Psoas muscle (tissue), 8 donors: ENCODE results near the gene ZNF236. TPM values are rescaled to one million over a fixed set of nuclear protein-coding genes. Genes with fewer than 3 reads are reported as not detected.

Experiments used
- ATAC-seq, 4 donors: fragments of 200-7000 bp; cut with Tn5 transposase; one replicate each; pipeline ENCODE4 v1.9.1; 2020; ENCODE audit warnings: moderate library complexity in 3 of 4, mild to moderate bottlenecking in 2 of 4
- DNase-seq, 2 donors: peaks; one replicate each; pipeline ENCODE4 v3.0.0-alpha.2; 2020
- H3K27ac ChIP-seq: fragments of 200-600 bp; one replicate; pipeline ENCODE4 v1.8.0; 2022
- H3K27me3 ChIP-seq, 3 donors: fragments of 200-600 bp in 1 of 3; one replicate each; pipeline versions ENCODE4 v1.6.1 to v1.8.0; 2013 to 2022; ENCODE audit warnings: low read length in 2 of 3, mild to moderate bottlenecking in 2 of 3, moderate library complexity in 1 of 3; ENCODE audit not compliant: insufficient read depth in 3 of 3
- H3K36me3 ChIP-seq, 2 donors: fragments of 200-600 bp in 1 of 2; one replicate each; pipeline versions ENCODE4 v1.6.1 to v1.8.0; 2013 to 2022; ENCODE audit warnings: low read depth in 1 of 2, mild to moderate bottlenecking in 1 of 2, moderate library complexity in 1 of 2; ENCODE audit not compliant: insufficient read depth in 1 of 2
- H3K4me1 ChIP-seq: fragments of 200-600 bp; one replicate; pipeline ENCODE4 v1.8.0; 2022
- H3K4me3 ChIP-seq: fragments of 200-600 bp; one replicate; pipeline ENCODE4 v1.8.0; 2022; ENCODE audit warnings: mild to moderate bottlenecking
- H3K9me3 ChIP-seq: fragments of 200-600 bp; one replicate; pipeline ENCODE4 v1.8.0; 2022
- CTCF ChIP-seq: fragments of 200-600 bp; IDR thresholded peaks from one replicate; pipeline ENCODE4 v1.8.0; 2022; ENCODE audit warnings: antibody characterized with exemption
- WGBS, 3 donors: extraction: QIAGEN DNeasy Blood & Tissue Kit; methylation state at CpG; one replicate each; pipeline versions ENCODE4 v1.1.6 to v1.1.7; 2013; 5-methylcytosine and 5-hydroxymethylcytosine counted together
- intact Hi-C, 2 donors: fragments of 100-400 bp; cut with DNase I; formaldehyde crosslinking; loops; one replicate each; pipeline versions ENCODE4 v1.11.0 to v1.14.2; 2022
- polyA plus RNA-seq, 3 donors: library from polyadenylated mRNA; stranded (reverse); fragments of 200-250 nt; gene quantifications; one replicate each; pipeline ENCODE4 v1.2.3, GENCODE V29; 2013
- total RNA-seq, 4 donors: library from RNA; stranded (reverse); fragmentation: NEBNext Ultra II Directional in 2 of 4; extraction: Animal tissue kit (Norgen Biotek cat#: 25700) in 2 of 4; gene quantifications; one replicate each; pipeline versions ENCODE4 v1.2.1 to v1.2.4, GENCODE V29; 2021 to 2023
- donor health status: healthy with polysubstance abuse.
- donor health status: DM: no; HTN: no; CAD: no; lungs with moderate emphysema.
- donor health status: Bipolar disorder and iron deficiency.
- donor health status: healthy.
- donor health status: DM: yes; HTN: yes; CAD: no.
- donor health status: DM: no; HTN: no; CAD: no.
- donor health status: DM: no; HTN: no; CAD: no.
- donor health status: DM: yes; HTN: yes; CAD: no.

Gene ZNF236
- total and polyA plus RNA-seq, 7 donors: 0.76 to 9.4 (median 7.5) TPM

GRCh38 chr18:77008006-77008405 lies 185.6 kb downstream of the ZNF236 start:
- no peaks in the 10 kb centered on the region for H3K27me3 ChIP-seq
- no peaks in the 10 kb centered on the region for H3K9me3 ChIP-seq
- WGBS, 3 donors: 69 to 84% (median 71%) methylated on average over 13 of the region's 13 CpGs
- H3K4me1 ChIP-seq: peaks cover 12% of the 10 kb centered on the region
- DNase-seq (no peak), ATAC-seq (no peak)
- no peaks in the 10 kb centered on the region for H3K36me3 ChIP-seq
- intact Hi-C loops: loop anchor here in 1 of 2 donors (10.0 kb wide), 1 partner anchor 127 kb away; the partner anchor contains the start of gene MBP
- no peak overlapping the region for H3K4me3 ChIP-seq
- TF ChIP-seq CTCF: no peak
- H3K27ac ChIP-seq: no peak overlapping the region

- H3K9me3 ChIP-seq: no peaks in the 10 kb centered on the region
- H3K4me1 ChIP-seq: peaks cover 18% of the 10 kb centered on the region
- H3K27ac ChIP-seq: no peak overlapping the region
- DNase-seq (no peak), ATAC-seq (no peak)
- TF ChIP-seq CTCF: no peak
- H3K4me3 ChIP-seq: no peak overlapping the region
- intact Hi-C loops: loop anchor here in 1 of 2 donors (10.0 kb wide), 1 partner anchor 126 kb away; the partner anchor contains the start of gene MBP
- H3K36me3 ChIP-seq: no peaks in the 10 kb centered on the region
- H3K27me3 ChIP-seq: no peaks in the 10 kb centered on the region
- WGBS, 3 donors: 74 to 88% (median 86%) methylated on average over 23 of the region's 23 CpGs
Observed at GRCh38 chr18:77008576-77009315, 186.4 kb downstream of the ZNF236 start.

GRCh38 chr18:77009675-77010074 lies 187.3 kb downstream of the ZNF236 start:
- DNase-seq (no peak), ATAC-seq (no peak)
- H3K9me3 ChIP-seq: no peaks in the 10 kb centered on the region
- H3K27ac ChIP-seq: no peak overlapping the region
- no peaks in the 10 kb centered on the region for H3K36me3 ChIP-seq
- no peak for TF ChIP-seq CTCF
- 83 to 88% (median 85%) methylated on average over 19 of the region's 19 CpGs for WGBS, 3 donors
- no peak overlapping the region for H3K4me3 ChIP-seq
- intact Hi-C loops: loop anchor here in 1 of 2 donors (10.0 kb wide), 1 partner anchor 125 kb away; the partner anchor contains the start of gene MBP
- H3K4me1 ChIP-seq: peaks cover 27% of the 10 kb centered on the region
- no peaks in the 10 kb centered on the region for H3K27me3 ChIP-seq

GRCh38 chr18:77012120-77012519 lies 189.8 kb downstream of the ZNF236 start:
- TF ChIP-seq CTCF: no peak
- peak overlapping the region; percentile 76 for H3K27ac ChIP-seq
- no peak overlapping the region for H3K4me3 ChIP-seq
- peaks cover 0 to 9% of the 10 kb centered on the region in 2 donors for H3K36me3 ChIP-seq
- intact Hi-C loops: no loop called here
- 87 to 91% (median 89%) methylated on average over 8 of the region's 8 CpGs for WGBS, 3 donors
- no peak for ATAC-seq
- no peaks in the 10 kb centered on the region for H3K27me3 ChIP-seq
- no peak for DNase-seq
- H3K9me3 ChIP-seq: no peaks in the 10 kb centered on the region
- peaks cover 35% of the 10 kb centered on the region for H3K4me1 ChIP-seq
